GM18870 (cell line): ENCODE measurements around the gene MBNL1.

Source experiments
- ATAC-seq: cut with Tn5 transposase; IDR thresholded peaks from one replicate; pipeline ENCODE4 v1.9.1; 2021; ENCODE audit warnings: moderate library complexity; ENCODE audit not compliant: unreplicated experiment

MBNL1 gene

GRCh38 chr3:152271501-152272236, 2.9 kb downstream of the MBNL1 start:
- ATAC-seq: no peak

- ATAC-seq: no peak
Observed at GRCh38 chr3:152272771-152273242, 4.1 kb downstream of the MBNL1 start.

- ATAC-seq: no peak
Observed at GRCh38 chr3:152276681-152277080, 8.0 kb downstream of the MBNL1 start.

- no peak for ATAC-seq
Observed at GRCh38 chr3:152277198-152277597, 8.5 kb downstream of the MBNL1 start.

- ATAC-seq: no peak
Observed at GRCh38 chr3:152278756-152279427, 10.2 kb downstream of the MBNL1 start.

- no peak for ATAC-seq
Observed at GRCh38 chr3:152279479-152279878, 10.8 kb downstream of the MBNL1 start.

- ATAC-seq: no peak
Observed at GRCh38 chr3:152280539-152280938, 11.8 kb downstream of the MBNL1 start.

GRCh38 chr3:152281133-152281713, 12.5 kb downstream of the MBNL1 start:
- ATAC-seq: peak; percentile 84

- no peak for ATAC-seq
Observed at GRCh38 chr3:152282813-152283212, 14.1 kb downstream of the MBNL1 start.

- ATAC-seq: no peak
Observed at GRCh38 chr3:152283492-152284381, 15.0 kb downstream of the MBNL1 start.

- ATAC-seq: no peak
Observed at GRCh38 chr3:152284906-152285305, 16.2 kb downstream of the MBNL1 start.

GRCh38 chr3:152285509-152285908, 16.8 kb downstream of the MBNL1 start:
- no peak for ATAC-seq

GRCh38 chr3:152287898-152288576, 19.3 kb downstream of the MBNL1 start:
- ATAC-seq: no peak

- no peak for ATAC-seq
Observed at GRCh38 chr3:152288681-152289080, 20.0 kb downstream of the MBNL1 start.

GRCh38 chr3:152289708-152290107, 21.0 kb downstream of the MBNL1 start:
- no peak for ATAC-seq

- no peak for ATAC-seq
Observed at GRCh38 chr3:152290374-152290773, 21.6 kb downstream of the MBNL1 start.

- ATAC-seq: no peak
Observed at GRCh38 chr3:152291238-152291637, 22.5 kb downstream of the MBNL1 start.

- ATAC-seq: no peak
Observed at GRCh38 chr3:152291649-152292066, 22.9 kb downstream of the MBNL1 start.

GRCh38 chr3:152292366-152292765, 23.6 kb downstream of the MBNL1 start:
- no peak for ATAC-seq

- no peak for ATAC-seq
Observed at GRCh38 chr3:152293347-152294006, 24.7 kb downstream of the MBNL1 start.
